Measurements from ENCODE around the gene SOX13.

The SOX13 gene

DNA sequence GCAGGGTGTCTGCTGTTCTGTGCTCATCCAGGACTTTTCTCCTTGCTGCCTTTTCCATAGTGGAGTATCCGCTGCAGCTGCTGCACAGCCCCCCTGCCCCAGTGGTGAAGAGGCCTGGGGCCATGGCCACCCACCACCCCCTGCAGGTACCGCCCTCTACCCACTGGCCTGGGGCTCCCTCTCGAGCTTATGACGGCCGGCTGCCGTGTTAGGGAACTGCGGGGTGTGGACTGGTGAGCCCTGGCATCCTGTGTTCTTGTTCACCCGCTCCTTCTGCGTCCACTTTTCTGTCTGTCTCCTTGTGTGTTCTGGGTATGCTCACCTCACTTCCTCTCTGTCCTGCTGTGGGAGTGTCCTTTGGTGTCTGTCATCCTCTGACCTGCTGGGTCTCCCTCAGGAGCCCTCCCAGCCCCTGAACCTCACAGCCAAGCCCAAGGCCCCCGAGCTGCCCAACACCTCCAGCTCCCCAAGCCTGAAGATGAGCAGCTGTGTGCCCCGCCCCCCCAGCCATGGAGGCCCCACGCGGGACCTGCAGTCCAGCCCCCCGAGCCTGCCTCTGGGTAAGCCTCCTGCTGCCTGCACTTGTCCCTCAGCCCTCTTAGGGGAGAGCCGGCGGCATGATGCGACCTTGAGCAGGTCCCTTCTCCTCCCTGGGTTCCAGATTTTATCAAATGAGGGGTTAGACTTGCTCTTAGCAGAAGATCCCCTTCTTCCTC, 49.1 kb downstream of the SOX13 start:
- H3K36me3 Mint-ChIP-seq (ENCODE audit: low read depth), result no peaks in the 10 kb centered on the region

DNA sequence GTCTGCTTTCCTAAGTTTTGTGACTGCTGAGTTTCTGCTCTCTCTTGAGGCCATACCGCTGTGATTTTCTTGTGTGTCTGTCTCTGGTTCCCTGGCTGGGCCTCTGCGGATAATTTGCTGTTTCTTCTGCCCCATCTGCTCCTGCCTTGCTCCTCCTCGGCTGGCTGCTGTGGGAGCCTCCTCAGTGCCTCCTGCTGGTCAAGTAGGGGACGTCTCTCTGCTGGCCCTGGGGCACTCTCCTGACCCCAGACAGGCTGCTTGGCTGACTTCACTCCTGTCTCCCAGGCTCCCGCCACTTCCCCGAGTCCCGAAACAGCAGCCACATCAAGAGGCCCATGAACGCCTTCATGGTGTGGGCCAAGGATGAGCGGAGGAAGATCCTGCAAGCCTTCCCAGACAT, 50.5 kb downstream of the SOX13 start:
- no peaks in the 10 kb centered on the region for H3K9me3 Mint-ChIP-seq
- H3K27ac Mint-ChIP-seq, result no peak overlapping the region
- H3K27me3 Mint-ChIP-seq (ENCODE audit: low read depth), result no peaks in the 10 kb centered on the region
- H3K4me1 Mint-ChIP-seq (ENCODE audit: low read depth), result no peaks in the 10 kb centered on the region
- no peaks in the 10 kb centered on the region for H3K36me3 Mint-ChIP-seq (ENCODE audit: low read depth)
- no peak overlapping the region for H3K4me3 Mint-ChIP-seq

More for the DNA sequence above, 49.1 kb downstream of the SOX13 start:
- Mint-ChIP-seq H3K4me3 (no peak overlapping the region), H3K27ac (no peak overlapping the region), H3K4me1 (ENCODE audit: low read depth) (no peaks in the 10 kb centered on the region), H3K27me3 (ENCODE audit: low read depth) (no peaks in the 10 kb centered on the region), H3K9me3 (no peaks in the 10 kb centered on the region)

DNA sequence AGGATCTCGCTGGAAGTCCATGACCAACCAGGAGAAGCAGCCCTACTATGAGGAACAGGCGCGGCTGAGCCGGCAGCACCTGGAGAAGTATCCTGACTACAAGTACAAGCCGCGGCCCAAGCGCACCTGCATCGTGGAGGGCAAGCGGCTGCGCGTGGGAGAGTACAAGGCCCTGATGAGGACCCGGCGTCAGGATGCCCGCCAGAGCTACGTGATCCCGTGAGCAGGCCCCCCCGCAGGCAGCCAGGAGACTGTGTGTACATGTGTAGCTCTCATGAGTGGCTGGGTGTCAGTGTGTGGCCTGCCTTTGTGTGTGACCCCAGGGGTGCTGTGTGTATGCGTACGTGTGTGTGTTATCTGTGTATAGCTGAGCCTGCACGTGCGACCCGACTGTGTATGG, 51.7 kb downstream of the SOX13 start:
- Mint-ChIP-seq H3K4me1 (ENCODE audit: low read depth) (peaks cover 3% of the 10 kb centered on the region), H3K36me3 (ENCODE audit: low read depth) (no peaks in the 10 kb centered on the region), H3K27me3 (ENCODE audit: low read depth) (no peaks in the 10 kb centered on the region), H3K27ac (no peak overlapping the region), H3K4me3 (no peak overlapping the region), H3K9me3 (no peaks in the 10 kb centered on the region)

DNA sequence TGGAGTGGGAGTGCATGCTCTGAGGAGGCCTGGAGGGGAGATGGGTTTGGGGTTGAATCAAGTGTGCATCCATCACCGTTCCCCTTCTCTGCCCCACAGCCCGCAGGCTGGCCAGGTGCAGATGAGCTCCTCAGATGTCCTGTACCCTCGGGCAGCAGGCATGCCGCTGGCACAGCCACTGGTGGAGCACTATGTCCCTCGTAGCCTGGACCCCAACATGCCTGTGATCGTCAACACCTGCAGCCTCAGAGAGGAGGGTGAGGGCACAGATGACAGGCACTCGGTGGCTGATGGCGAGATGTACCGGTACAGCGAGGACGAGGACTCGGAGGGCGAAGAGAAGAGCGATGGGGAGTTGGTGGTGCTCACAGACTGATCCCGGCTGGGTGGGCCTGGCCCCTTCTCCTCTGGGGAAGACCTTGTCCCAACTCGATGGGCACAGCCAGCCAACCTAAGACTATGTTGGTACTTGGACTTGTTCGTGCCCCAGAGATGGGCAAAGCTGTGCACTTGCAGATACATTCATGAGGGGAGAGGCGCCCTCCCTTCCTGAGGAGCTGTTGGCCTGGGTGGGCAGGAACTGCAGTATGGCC, 52.9 kb downstream of the SOX13 start:
- Mint-ChIP-seq H3K36me3 (ENCODE audit: low read depth) (no peaks in the 10 kb centered on the region), H3K27me3 (ENCODE audit: low read depth) (no peaks in the 10 kb centered on the region), H3K4me1 (ENCODE audit: low read depth) (peaks cover 3% of the 10 kb centered on the region), H3K4me3 (no peak overlapping the region), H3K9me3 (no peaks in the 10 kb centered on the region), H3K27ac (no peak overlapping the region)

DNA sequence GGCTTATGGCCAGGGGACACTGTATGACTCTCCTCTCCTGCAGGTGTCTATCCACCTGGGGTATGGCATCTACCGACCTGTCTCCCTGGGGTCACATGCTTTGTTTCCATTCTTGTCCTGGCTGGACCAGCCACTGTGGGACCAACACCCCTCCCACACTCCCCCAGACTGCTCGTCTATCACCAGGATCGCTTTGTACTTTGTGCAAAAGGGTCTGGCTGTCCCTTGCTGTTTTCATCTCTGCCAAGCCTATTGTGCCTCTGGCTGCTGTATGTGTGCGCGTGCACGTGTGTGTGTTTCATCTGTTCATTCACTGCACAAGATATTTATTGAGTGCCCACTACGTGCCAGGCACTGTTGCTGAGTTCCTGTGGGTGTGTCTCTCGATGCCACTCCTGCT, 53.5 kb downstream of the SOX13 start:
- no peaks in the 10 kb centered on the region for H3K36me3 Mint-ChIP-seq (ENCODE audit: low read depth)
- H3K27ac Mint-ChIP-seq, result no peak overlapping the region
- H3K9me3 Mint-ChIP-seq, result no peaks in the 10 kb centered on the region

DNA sequence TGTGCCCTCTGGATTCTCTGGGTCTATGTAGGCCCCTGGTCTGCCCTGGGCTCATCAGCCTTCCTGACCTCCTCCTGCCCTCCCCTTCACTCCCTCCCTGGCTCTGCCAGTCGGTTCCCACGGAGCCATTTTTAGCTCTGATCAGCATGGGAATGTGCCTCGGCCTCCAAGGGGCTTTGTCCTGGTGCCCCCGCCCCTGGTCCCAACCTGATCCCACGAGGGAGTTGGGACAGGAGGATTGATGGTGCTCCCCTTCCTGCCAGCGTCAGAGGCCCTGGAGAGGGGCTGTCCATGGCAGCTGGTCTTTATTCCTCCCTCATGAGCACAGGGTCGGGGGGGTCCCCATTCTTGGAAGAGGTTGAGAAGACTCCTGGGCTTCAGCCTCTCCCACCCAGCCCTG, 54.0 kb downstream of the SOX13 start:
- H3K27me3 Mint-ChIP-seq (ENCODE audit: low read depth), result no peaks in the 10 kb centered on the region
- no peak overlapping the region for H3K4me3 Mint-ChIP-seq
- no peaks in the 10 kb centered on the region for H3K9me3 Mint-ChIP-seq
- no peak overlapping the region for H3K27ac Mint-ChIP-seq
- H3K36me3 Mint-ChIP-seq (ENCODE audit: low read depth), result no peaks in the 10 kb centered on the region
- H3K4me1 Mint-ChIP-seq (ENCODE audit: low read depth), result peaks cover 3% of the 10 kb centered on the region

More for the DNA sequence above, 53.5 kb downstream of the SOX13 start:
- no peak overlapping the region for H3K4me3 Mint-ChIP-seq
- peaks cover 3% of the 10 kb centered on the region for H3K4me1 Mint-ChIP-seq (ENCODE audit: low read depth)
- no peaks in the 10 kb centered on the region for H3K27me3 Mint-ChIP-seq (ENCODE audit: low read depth)

DNA sequence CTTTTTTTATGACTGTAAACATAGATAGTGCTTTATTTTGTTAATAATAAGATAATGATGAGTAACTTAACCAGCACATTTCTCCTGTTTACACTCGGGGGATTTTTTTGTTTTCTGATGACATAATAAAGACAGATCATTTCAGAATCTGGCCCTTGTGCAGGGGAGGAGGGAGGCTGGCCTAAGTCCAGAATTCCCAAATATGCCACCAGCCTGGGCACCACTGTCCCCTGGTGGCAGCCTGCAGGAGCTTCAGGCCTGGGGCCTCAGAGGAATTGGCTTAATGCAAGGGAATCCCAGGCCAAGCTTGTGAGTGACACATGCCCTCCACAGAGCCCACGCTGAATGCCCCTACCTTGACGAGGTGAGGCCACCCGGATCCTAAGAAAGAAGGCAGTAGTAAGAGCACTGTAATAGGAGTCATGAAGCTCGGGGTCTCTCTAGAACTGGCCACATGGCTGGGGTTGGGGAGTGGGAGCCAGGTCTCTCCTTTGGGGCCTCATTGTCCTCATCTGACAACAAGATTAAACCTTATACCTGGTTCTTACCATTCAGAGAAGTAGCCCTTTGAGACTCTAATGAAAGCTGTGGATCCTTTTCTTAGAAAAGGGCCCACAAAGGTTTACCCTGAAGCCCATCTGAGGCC, 54.8 kb downstream of the SOX13 start:
- H3K27ac Mint-ChIP-seq, result no peak overlapping the region
- peaks cover 3% of the 10 kb centered on the region for H3K4me1 Mint-ChIP-seq (ENCODE audit: low read depth)
- H3K9me3 Mint-ChIP-seq, result no peaks in the 10 kb centered on the region
- no peaks in the 10 kb centered on the region for H3K36me3 Mint-ChIP-seq (ENCODE audit: low read depth)
- H3K4me3 Mint-ChIP-seq, result no peak overlapping the region
- H3K27me3 Mint-ChIP-seq (ENCODE audit: low read depth), result no peaks in the 10 kb centered on the region

DNA sequence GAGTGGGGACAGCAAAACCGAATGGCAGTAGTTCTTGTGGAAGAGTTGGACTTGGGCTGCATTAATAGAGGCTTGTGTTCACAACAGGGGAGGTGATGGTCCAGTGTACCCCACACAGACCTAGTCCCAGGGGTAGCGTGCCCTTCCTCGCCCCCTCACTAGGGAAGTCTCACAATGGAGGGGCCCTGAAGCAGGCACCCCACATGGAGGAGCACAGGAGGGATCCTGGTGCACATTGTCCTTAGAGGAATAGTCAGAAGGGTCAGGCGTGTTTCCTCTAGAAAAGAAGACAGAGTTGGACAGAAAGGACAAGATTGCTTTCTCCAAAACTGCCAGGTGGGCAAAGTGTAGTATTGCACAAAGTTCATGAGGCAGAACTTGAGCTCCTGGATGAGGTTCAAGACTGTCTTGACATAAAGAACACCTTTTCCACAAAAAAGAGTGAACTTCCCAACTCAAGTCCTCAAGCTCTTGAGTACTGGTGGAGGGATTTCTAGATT, 55.6 kb downstream of the SOX13 start:
- no peaks in the 10 kb centered on the region for H3K27me3 Mint-ChIP-seq (ENCODE audit: low read depth)
- no peak overlapping the region for H3K4me3 Mint-ChIP-seq
- H3K9me3 Mint-ChIP-seq, result no peaks in the 10 kb centered on the region
- no peaks in the 10 kb centered on the region for H3K36me3 Mint-ChIP-seq (ENCODE audit: low read depth)
- H3K4me1 Mint-ChIP-seq (ENCODE audit: low read depth), result peaks cover 3% of the 10 kb centered on the region
- peak overlapping the region; percentile 16 for H3K27ac Mint-ChIP-seq

DNA sequence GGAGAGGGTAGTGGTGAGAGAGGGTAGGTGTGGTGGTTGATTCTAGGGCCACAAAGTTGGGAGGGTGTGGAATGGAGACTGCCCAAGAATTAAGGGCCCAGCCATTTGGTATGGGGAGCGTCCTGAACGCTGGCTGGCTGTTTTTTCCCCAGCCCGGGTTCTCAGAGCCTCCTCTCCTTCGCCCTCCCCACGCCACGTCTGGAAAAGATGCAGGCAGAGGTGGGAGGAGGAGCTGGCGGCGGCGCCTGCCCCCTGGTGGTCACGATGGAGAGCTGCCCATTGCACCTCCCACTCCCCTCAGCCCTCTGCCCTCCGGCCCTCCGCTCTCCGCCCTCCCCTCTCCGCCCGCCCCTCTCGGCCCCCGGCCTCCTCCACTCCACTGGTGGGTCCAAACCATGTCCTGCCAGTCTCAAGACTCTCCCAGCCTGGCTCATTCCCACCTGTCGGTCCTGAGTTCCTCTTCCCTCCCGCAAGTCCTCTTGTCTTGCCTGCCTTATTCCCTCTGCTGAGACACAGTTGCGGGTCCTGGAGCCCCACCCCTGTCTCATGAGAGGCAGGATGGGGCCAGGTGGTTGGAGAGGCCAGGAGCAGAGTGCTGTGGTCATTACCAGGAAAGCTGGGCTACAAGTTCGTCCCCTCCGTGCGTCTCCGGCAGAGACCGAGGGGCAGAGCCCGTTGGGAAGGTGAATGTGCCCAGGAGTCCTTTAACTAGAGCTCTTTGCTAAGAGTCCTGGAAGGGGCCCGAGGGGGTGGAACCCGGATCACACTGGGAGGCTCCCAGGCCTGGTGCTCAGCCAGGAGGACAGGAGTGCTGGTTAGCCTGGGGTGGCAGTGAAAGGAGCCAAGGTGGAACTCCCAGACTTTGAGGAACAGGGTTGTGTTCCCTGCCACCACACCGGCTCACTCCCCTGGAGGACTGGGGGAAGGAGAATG, 56.3 kb downstream of the SOX13 start:
- no peaks in the 10 kb centered on the region for H3K9me3 Mint-ChIP-seq
- H3K36me3 Mint-ChIP-seq (ENCODE audit: low read depth), result no peaks in the 10 kb centered on the region
- H3K27me3 Mint-ChIP-seq (ENCODE audit: low read depth), result no peaks in the 10 kb centered on the region
- H3K4me3 Mint-ChIP-seq, result no peak overlapping the region
- peak overlapping the region; percentile 24 for H3K27ac Mint-ChIP-seq
- peaks cover 3% of the 10 kb centered on the region for H3K4me1 Mint-ChIP-seq (ENCODE audit: low read depth)

DNA sequence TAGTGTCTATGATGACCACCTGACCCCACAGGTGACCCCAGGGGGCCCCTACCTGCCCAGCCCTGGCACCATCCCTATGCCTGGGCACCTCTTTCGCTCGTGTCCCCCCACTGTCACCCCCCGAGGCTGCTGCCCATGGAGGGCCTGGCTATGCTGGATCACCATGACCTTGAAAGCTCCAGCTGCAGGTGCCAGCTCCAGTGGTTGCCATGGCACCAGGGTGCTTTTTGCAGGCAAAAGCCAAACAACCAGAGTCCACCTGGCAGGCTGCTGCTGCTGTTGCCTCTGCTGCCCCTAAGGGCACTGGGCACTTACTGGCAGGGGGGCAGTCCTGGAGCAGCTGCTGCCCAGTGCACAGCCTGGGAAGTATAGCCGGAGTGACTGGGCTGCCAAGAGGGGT, 57.3 kb downstream of the SOX13 start:
- Mint-ChIP-seq H3K9me3 (no peaks in the 10 kb centered on the region), H3K27me3 (ENCODE audit: low read depth) (no peaks in the 10 kb centered on the region), H3K4me1 (ENCODE audit: low read depth) (peaks cover 3% of the 10 kb centered on the region), H3K27ac (no peak overlapping the region), H3K36me3 (ENCODE audit: low read depth) (no peaks in the 10 kb centered on the region), H3K4me3 (no peak overlapping the region)

DNA sequence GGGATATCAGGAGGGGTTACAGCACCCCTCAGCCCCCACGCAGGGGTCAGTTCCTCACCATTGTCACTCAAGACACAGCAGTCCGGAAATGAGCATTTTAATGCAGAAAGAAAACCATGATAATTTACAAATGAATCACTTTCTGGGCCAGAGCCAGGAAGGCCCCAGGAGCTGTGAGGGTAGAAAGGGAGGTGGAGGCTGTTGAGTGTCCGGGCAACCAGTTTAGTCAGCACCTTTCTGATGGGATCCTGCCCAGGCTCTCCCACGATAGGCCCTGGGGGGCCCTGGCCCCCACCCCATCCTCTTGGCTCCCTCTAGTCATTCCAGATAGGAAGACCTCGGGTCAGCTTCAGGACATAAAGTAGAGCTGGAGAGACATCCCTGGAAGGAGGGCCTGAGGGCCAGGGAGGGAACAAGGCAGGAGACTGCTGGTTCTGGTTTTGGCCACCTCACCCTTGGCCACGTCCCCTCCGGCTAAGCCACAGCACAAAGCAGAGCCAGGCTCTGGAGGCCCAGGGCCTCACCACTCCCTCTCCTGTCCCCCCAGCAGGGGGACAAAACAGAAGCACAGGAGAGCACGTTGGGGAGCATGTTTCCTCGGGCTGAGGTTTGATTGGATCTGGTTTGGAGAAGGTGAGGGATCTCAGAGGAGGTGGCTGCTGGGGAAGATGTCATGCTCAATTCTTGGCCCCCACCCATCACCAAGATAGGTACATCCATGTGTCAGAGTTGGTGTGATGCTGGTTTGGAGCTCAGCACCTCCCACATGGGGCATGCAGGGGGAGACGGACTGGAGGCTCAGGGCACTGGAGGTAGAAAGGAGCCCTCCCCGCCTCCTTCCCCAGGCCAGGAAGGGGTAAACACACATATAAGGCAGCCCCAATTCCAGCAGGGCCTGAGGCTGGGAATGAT, 58.3 kb downstream of the SOX13 start:
- peaks cover 3% of the 10 kb centered on the region for H3K4me1 Mint-ChIP-seq (ENCODE audit: low read depth)
- no peak overlapping the region for H3K27ac Mint-ChIP-seq
- H3K27me3 Mint-ChIP-seq (ENCODE audit: low read depth), result peaks cover 5% of the 10 kb centered on the region

DNA sequence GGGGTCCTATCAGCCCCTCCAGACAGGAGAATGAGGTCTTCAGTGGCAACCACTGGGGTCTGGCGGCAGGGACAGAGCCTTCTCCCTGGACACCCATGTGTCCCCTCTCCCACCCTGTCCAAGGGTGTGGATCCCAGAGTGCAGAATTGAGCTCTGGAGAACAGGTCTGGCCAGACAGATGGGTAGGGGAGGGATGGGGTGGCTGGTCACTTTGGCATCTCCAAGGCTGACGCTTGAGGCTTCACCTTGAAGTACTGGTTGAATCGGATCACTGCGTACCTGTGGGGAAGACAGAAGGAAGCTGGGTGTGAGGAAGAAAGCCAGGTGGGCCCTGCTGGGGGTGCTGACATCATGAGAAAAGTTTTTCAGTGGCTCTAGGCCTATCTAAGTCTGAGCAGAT, 59.1 kb downstream of the SOX13 start:
- Mint-ChIP-seq H3K4me1 (ENCODE audit: low read depth) (peaks cover 3% of the 10 kb centered on the region), H3K27ac (no peak overlapping the region), H3K4me3 (no peak overlapping the region), H3K27me3 (ENCODE audit: low read depth) (peaks cover 5% of the 10 kb centered on the region), H3K36me3 (ENCODE audit: low read depth) (no peaks in the 10 kb centered on the region), H3K9me3 (no peaks in the 10 kb centered on the region)

More for the DNA sequence above, 58.3 kb downstream of the SOX13 start:
- Mint-ChIP-seq H3K4me3 (no peak overlapping the region), H3K9me3 (no peaks in the 10 kb centered on the region), H3K36me3 (ENCODE audit: low read depth) (no peaks in the 10 kb centered on the region)

DNA sequence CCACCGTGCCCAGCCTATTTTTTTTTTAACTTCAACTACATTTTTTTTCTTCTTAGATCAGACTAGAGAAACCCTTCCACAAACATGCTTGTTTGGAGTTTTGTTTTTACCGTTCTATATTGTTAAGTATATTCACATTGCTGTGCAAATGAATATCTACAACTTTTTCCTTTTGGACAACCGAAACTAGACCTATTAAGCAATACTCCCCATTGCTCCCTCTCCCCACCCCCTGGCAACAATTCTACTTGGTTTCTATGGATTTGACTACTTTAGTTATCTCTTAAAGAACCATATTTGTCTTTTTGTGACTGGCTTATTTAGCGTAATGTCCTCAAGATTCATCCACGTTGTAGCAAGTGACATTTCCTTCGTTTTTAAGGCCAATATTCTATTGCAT, 59.8 kb downstream of the SOX13 start:
- no peaks in the 10 kb centered on the region for H3K9me3 Mint-ChIP-seq
- H3K4me1 Mint-ChIP-seq (ENCODE audit: low read depth), result peaks cover 3% of the 10 kb centered on the region
- H3K4me3 Mint-ChIP-seq, result no peak overlapping the region
- no peaks in the 10 kb centered on the region for H3K36me3 Mint-ChIP-seq (ENCODE audit: low read depth)
- H3K27ac Mint-ChIP-seq, result no peak overlapping the region
- peaks cover 5% of the 10 kb centered on the region for H3K27me3 Mint-ChIP-seq (ENCODE audit: low read depth)
